T-cell (primary cell): ENCODE results near the gene LIMS1. TPM values are rescaled to one million over a fixed set of nuclear protein-coding genes. Genes with fewer than 3 reads are reported as not detected.

Source experiments
- ATAC-seq, 4 experiments: fragments of 200-7000 bp in 3 of 4; fragments of 150-1000 bp in 1 of 4; cut with Tn5 transposase; replicated peaks in 1 of 4; 1 replicate in 3 of 4; 2 replicates in 1 of 4; pipeline ENCODE4 v1.10.0; 2021; ENCODE audit warnings: moderate library complexity in 3 of 4, mild to moderate bottlenecking in 2 of 4, moderate number of reproducible peaks in 1 of 4
- CTCF ChIA-PET, 2 donors: fragments of 300-600 bp; sonication (Branson Sonifier 250); formaldehyde crosslinking; loops; one replicate each; lab custom pipeline; 2022; ENCODE audit warnings: antibody characterized with exemption in 2 of 2; lab: Charles Lee
- POLR2A ChIA-PET, 2 donors: fragments of 300-600 bp; sonication (Branson Sonifier 250); formaldehyde crosslinking; loops; one replicate each; lab custom pipeline; 2022; ENCODE audit warnings: antibody characterized with exemption in 2 of 2; lab: Charles Lee
- DNase-seq, 35 experiments: peaks; one replicate each; pipeline versions ENCODE4 v3.0.0 to v3.0.0-alpha.2; 2013 to 2023
- H3K27ac ChIP-seq: one replicate; pipeline ENCODE4 v1.5.1; 2013; ENCODE audit warnings: low read length
- H3K27me3 ChIP-seq, 2 experiments: replicated peaks in 1 of 2; 1 replicate in 1 of 2; 2 replicates in 1 of 2; pipeline versions ENCODE4 v1.6.1 to v1.7.0; 2013; ENCODE audit warnings: low read length in 1 of 2, mixed read lengths in 1 of 2; ENCODE audit not compliant: control insufficient read depth in 2 of 2, insufficient read depth in 2 of 2; ENCODE audit errors: extremely low read depth in 1 of 2
- H3K36me3 ChIP-seq, 2 donors: 1 replicate in 1 of 2; 2 replicates in 1 of 2; pipeline versions ENCODE4 v1.6.1 to v1.7.0; 2013; ENCODE audit warnings: low read length in 1 of 2; ENCODE audit not compliant: control insufficient read depth in 2 of 2, insufficient read depth in 1 of 2; ENCODE audit errors: extremely low read depth in 1 of 2
- H3K4me1 ChIP-seq, 2 experiments: 1 replicate in 1 of 2; 2 replicates in 1 of 2; pipeline versions ENCODE4 v1.6.1 to v1.7.0; 2013; ENCODE audit warnings: low read length in 2 of 2, mixed read lengths in 1 of 2; ENCODE audit not compliant: insufficient read depth in 2 of 2, control insufficient read depth in 1 of 2; ENCODE audit errors: extremely low read depth in 1 of 2
- H3K4me3 ChIP-seq, 2 donors: 1 replicate in 1 of 2; 2 replicates in 1 of 2; pipeline versions ENCODE4 v1.5.1 to v1.7.0; 2013; ENCODE audit warnings: mild to moderate bottlenecking in 2 of 2, low read length in 1 of 2, moderate library complexity in 1 of 2; ENCODE audit not compliant: control insufficient read depth in 1 of 2; ENCODE audit errors: extremely low read depth in 1 of 2
- H3K9me3 ChIP-seq: 2 replicates; pipeline ENCODE4 v1.7.0; 2013
- H3K27ac Mint-ChIP-seq, 2 donors: one replicate each; pipeline ENCODE4 v1.8.0; 2020 to 2021; ENCODE audit warnings: mild to moderate bottlenecking in 2 of 2, mixed read lengths in 2 of 2
- H3K27me3 Mint-ChIP-seq, 2 donors: one replicate each; pipeline ENCODE4 v1.8.0; 2021 to 2022; ENCODE audit warnings: mixed read lengths in 2 of 2
- H3K36me3 Mint-ChIP-seq: one replicate; pipeline ENCODE4 v1.8.0; 2021; ENCODE audit warnings: mixed read lengths
- H3K4me1 Mint-ChIP-seq, 3 donors: one replicate each; pipeline ENCODE4 v1.8.0; 2020 to 2022; ENCODE audit warnings: mixed read lengths in 3 of 3, mild to moderate bottlenecking in 1 of 3
- H3K4me3 Mint-ChIP-seq, 3 donors: one replicate each; pipeline ENCODE4 v1.8.0; 2020 to 2022; ENCODE audit warnings: mild to moderate bottlenecking in 3 of 3, mixed read lengths in 3 of 3, moderate library complexity in 3 of 3
- H3K9me3 Mint-ChIP-seq, 3 donors: one replicate each; pipeline ENCODE4 v1.8.0; 2020 to 2022; ENCODE audit warnings: mixed read lengths in 3 of 3
- WGBS: methylation state at CpG from one replicate; pipeline ENCODE4 v1.1.5; 2013; ENCODE audit warnings: missing lambda C conversion rate; ENCODE audit not compliant: insufficient coverage; 5-methylcytosine and 5-hydroxymethylcytosine counted together
- total RNA-seq, 35 experiments: library from RNA in 6 of 35; stranded (reverse) in 6 of 35; fragments of 120-200 nt in 1 of 35; gene quantifications; one replicate each; pipeline versions ENCODE4 v1.2.1 to v1.2.4 and lab custom pipeline; 2013 to 2026

The LIMS1 gene
- total RNA-seq, 5 donors from 2014 or later (not counting 1 experiment from before 2014, with no cell fraction given), result 55.5 to 82.8 (median 56.9) TPM

GRCh38 chr2:108602422-108602821 lies 68.2 kb downstream of the LIMS1 start:
- peaks cover 0 to 3% of the 10 kb centered on the region in 2 experiments for H3K4me1 ChIP-seq
- no peak overlapping the region for H3K4me3 ChIP-seq
- no peaks in the 10 kb centered on the region for H3K36me3 ChIP-seq
- DNase-seq, result no peak
- no peaks in the 10 kb centered on the region for H3K27me3 ChIP-seq
- ChIA-PET CTCF (interaction anchor here in 1 of 2 donors (0.6 kb wide), 1 partner anchor 34 kb away, joined by 3 read pairs; no protein-coding TSS in a partner anchor), POLR2A (no interaction called here)
- Mint-ChIP-seq H3K27ac (no peak overlapping the region), H3K27me3 (no peaks in the 10 kb centered on the region), H3K36me3 (no peaks in the 10 kb centered on the region), H3K4me3 (no peak overlapping the region), H3K4me1 (peaks cover under 1 to 4% (median 3%) of the 10 kb centered on the region in 3 donors), H3K9me3 (peaks cover 0 to 3% (median 0%) of the 10 kb centered on the region in 3 donors)
- ATAC-seq, result no peak
- no peak overlapping the region for H3K27ac ChIP-seq
- H3K9me3 ChIP-seq, result no peaks in the 10 kb centered on the region

- H3K36me3 Mint-ChIP-seq, result no peaks in the 10 kb centered on the region
- no peaks in the 10 kb centered on the region for H3K36me3 ChIP-seq
- no peak overlapping the region for H3K27ac ChIP-seq
- no peaks in the 10 kb centered on the region for H3K9me3 ChIP-seq
- peaks cover 0 to 12% of the 10 kb centered on the region in 2 experiments for H3K4me1 ChIP-seq
- H3K4me3 Mint-ChIP-seq, result no peak overlapping the region
- no CpG with 5 or more reads among the region's 4 CpGs for WGBS
- H3K4me1 Mint-ChIP-seq, result peaks cover 13 to 17% (median 16%) of the 10 kb centered on the region in 3 donors
- ChIA-PET POLR2A (no interaction called here), CTCF (interaction anchor here (0.9 to 4.6 kb wide), 3 partner anchors 25 to 32 kb away, joined by 3 to 55 read pairs (median 5); no protein-coding TSS in a partner anchor)
- peaks cover 0 to 2% (median 0%) of the 10 kb centered on the region in 3 donors for H3K9me3 Mint-ChIP-seq
- no peak for ATAC-seq
- no peak overlapping the region for H3K4me3 ChIP-seq
- DNase-seq, result no peak
- H3K27ac Mint-ChIP-seq, result no peak overlapping the region
- H3K27me3 ChIP-seq, result no peaks in the 10 kb centered on the region
- no peaks in the 10 kb centered on the region for H3K27me3 Mint-ChIP-seq
These were observed 69.9 kb downstream of the LIMS1 start for GRCh38 chr2:108604196-108604595.

DNA sequence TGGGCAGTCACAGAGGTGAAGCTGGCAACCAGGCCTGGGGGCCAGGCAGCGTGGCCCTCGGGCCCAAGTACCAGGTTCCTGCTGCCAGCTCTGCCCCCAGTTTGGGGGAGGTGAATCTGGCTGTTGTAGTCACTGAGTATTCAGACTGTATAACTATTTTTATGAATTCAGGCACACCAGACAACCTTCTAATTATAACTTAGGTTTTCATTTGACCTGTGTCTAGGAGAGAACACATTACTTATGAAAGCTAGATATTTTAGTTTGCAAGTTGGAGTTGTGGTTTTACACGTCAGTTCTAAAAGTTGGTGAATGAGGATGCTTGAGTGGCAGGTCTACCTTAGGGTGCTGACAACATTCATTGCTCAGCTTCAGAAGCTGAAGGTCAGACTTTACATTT lies 71.7 kb downstream of the LIMS1 start:
- H3K36me3 Mint-ChIP-seq, result no peaks in the 10 kb centered on the region

DNA sequence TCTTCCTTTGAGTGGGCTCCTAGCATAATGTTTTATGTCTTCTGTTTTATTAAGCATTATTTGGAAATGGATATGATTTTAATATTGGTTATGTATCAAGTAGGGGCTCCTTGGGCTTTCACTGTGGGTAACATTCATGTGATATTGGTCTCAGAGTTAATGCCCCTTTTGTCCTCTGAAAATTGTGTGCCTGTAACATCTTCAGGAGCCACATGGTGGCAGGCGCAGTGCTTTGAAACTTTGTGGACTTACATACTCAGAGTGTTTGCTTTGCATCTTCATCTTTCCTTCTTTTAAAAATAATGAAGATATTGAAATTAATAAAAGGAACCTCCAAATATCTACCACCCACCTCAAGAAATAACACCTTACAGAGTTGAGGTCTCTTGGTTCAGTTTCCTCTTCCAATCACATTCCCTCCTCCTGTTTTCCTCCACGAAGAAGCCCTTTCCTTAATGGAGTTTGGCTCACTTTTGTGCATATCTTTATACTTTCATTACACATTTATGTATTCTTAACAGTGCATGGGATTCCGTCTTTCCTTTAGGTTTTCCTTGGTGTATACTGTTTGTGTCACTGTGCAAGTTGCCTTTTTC lies 73.5 kb downstream of the LIMS1 start:
- H3K36me3 ChIP-seq, result no peaks in the 10 kb centered on the region
- Mint-ChIP-seq H3K36me3 (no peaks in the 10 kb centered on the region), H3K4me1 (peaks cover 35 to 44% (median 39%) of the 10 kb centered on the region in 3 donors), H3K9me3 (no peaks in the 10 kb centered on the region), H3K4me3 (no peak overlapping the region), H3K27me3 (no peaks in the 10 kb centered on the region), H3K27ac (no peak overlapping the region)
- no peaks in the 10 kb centered on the region for H3K27me3 ChIP-seq
- ATAC-seq (peak in 2 of 4 experiments; percentile 41 to 48), DNase-seq (peak in 33 of 35 experiments; percentile 22 to 73 (median 44))
- no peak overlapping the region for H3K27ac ChIP-seq
- H3K9me3 ChIP-seq, result no peaks in the 10 kb centered on the region
- CTCF ChIA-PET, result interaction anchor here (0.7 to 4.6 kb wide), 10 partner anchors 9 to 31 kb away, joined by 3 to 55 read pairs (median 6); no protein-coding TSS in a partner anchor
- no peak overlapping the region for H3K4me3 ChIP-seq
- no CpG with 5 or more reads among the region's 3 CpGs for whole genome bisulfite sequencing
- H3K4me1 ChIP-seq, result peaks cover 0 to 35% of the 10 kb centered on the region in 2 experiments
- POLR2A ChIA-PET, result no interaction called here

More for the DNA sequence above, 71.7 kb downstream of the LIMS1 start:
- H3K9me3 Mint-ChIP-seq, result no peaks in the 10 kb centered on the region
- Histone ChIP-seq H3K27me3 (no peaks in the 10 kb centered on the region), H3K27ac (no peak overlapping the region), H3K9me3 (no peaks in the 10 kb centered on the region), H3K4me1 (peaks cover 0 to 23% of the 10 kb centered on the region in 2 experiments), H3K4me3 (no peak overlapping the region), H3K36me3 (no peaks in the 10 kb centered on the region)
- ChIA-PET CTCF (interaction anchor here (0.5 to 4.6 kb wide), 8 partner anchors 8 to 44 kb away, joined by 3 to 55 read pairs (median 8); no protein-coding TSS in a partner anchor), POLR2A (no interaction called here)
- WGBS, result 94% methylated on average over 2 of the region's 3 CpGs
- H3K27ac Mint-ChIP-seq, result no peak overlapping the region
- DNase-seq (no peak), ATAC-seq (no peak)
- no peaks in the 10 kb centered on the region for H3K27me3 Mint-ChIP-seq
- H3K4me1 Mint-ChIP-seq, result peaks cover 23 to 28% (median 28%) of the 10 kb centered on the region in 3 donors
- H3K4me3 Mint-ChIP-seq, result no peak overlapping the region

- Mint-ChIP-seq H3K4me1 (peaks cover 67 to 73% (median 67%) of the 10 kb centered on the region in 3 donors), H3K27ac (peak overlapping the region; percentile 83 to 84), H3K27me3 (no peaks in the 10 kb centered on the region), H3K9me3 (no peaks in the 10 kb centered on the region), H3K4me3 (peak overlapping the region; percentile 30 to 61 (median 56)), H3K36me3 (no peaks in the 10 kb centered on the region)
- Histone ChIP-seq H3K9me3 (no peaks in the 10 kb centered on the region), H3K36me3 (no peaks in the 10 kb centered on the region), H3K4me1 (peaks cover 9 to 55% of the 10 kb centered on the region in 2 experiments), H3K27ac (peak overlapping the region; percentile 55), H3K4me3 (peak overlapping the region in 1 of 2 donors; percentile 21), H3K27me3 (no peaks in the 10 kb centered on the region)
- POLR2A ChIA-PET, result interaction anchor here in 1 of 2 donors (3.1 kb wide), 1 partner anchor 10 kb away, joined by 16 read pairs; no protein-coding TSS in a partner anchor
- ATAC-seq (no peak), DNase-seq (peak in 1 of 35 experiments; percentile 31)
- CTCF ChIA-PET, result interaction anchor here (1.0 to 4.4 kb wide), 7 partner anchors 10 to 27 kb away, joined by 3 to 29 read pairs (median 6); no protein-coding TSS in a partner anchor
- WGBS, result no CpG with 5 or more reads among the region's 5 CpGs
These were observed 76.8 kb downstream of the LIMS1 start for GRCh38 chr2:108611021-108611420.

GRCh38 chr2:108612153-108612513 lies 77.9 kb downstream of the LIMS1 start:
- H3K4me3 Mint-ChIP-seq, result peak overlapping the region; percentile 52 to 66 (median 59)
- no peaks in the 10 kb centered on the region for H3K27me3 Mint-ChIP-seq
- Histone ChIP-seq H3K4me1 (peaks cover 14 to 65% of the 10 kb centered on the region in 2 experiments), H3K36me3 (no peaks in the 10 kb centered on the region), H3K27me3 (no peaks in the 10 kb centered on the region), H3K9me3 (no peaks in the 10 kb centered on the region), H3K4me3 (peak overlapping the region in 1 of 2 donors; percentile 37), H3K27ac (peak overlapping the region; percentile 94)
- ChIA-PET POLR2A (interaction anchor here in 1 of 2 donors (1.2 to 3.1 kb wide), 3 partner anchors 9 to 17 kb away, joined by 3 to 16 read pairs (median 5); no protein-coding TSS in a partner anchor), CTCF (interaction anchor here (0.7 to 4.4 kb wide), 8 partner anchors 9 to 36 kb away, joined by 3 to 29 read pairs (median 6); no protein-coding TSS in a partner anchor)
- H3K27ac Mint-ChIP-seq, result peak overlapping the region; percentile 87 to 93
- peak in 24 of 35 experiments; percentile 10 to 62 (median 26) for DNase-seq
- no peaks in the 10 kb centered on the region for H3K36me3 Mint-ChIP-seq
- H3K9me3 Mint-ChIP-seq, result no peaks in the 10 kb centered on the region
- H3K4me1 Mint-ChIP-seq, result peaks cover 73 to 81% (median 76%) of the 10 kb centered on the region in 3 donors
- peak in 3 of 4 experiments; percentile 43 to 73 (median 60) for ATAC-seq
- WGBS, result no CpG with 5 or more reads among the region's 5 CpGs
